Jurkat, Clone E6-1 (cell line): ENCODE results near the gene TCEA2.
A peak's percentile ranks its signal among the peaks of the same experiment; 100 is the strongest.

Source experiments
- DNase-seq: peaks from one replicate; pipeline ENCODE4 v3.0.0-alpha.2; 2011; ENCODE audit warnings: low read depth, low spot score
- H3K4me3 ChIP-seq: 2 replicates; pipeline ENCODE4 v1.5.1; 2011; ENCODE audit warnings: mild to moderate bottlenecking, low read length, control low read depth, moderate library complexity

Gene TCEA2

GRCh38 chr20:64033981-64034493, 29.0 kb upstream of the TCEA2 start:
- no peak for DNase-seq
- no peak overlapping the region for H3K4me3 ChIP-seq

GRCh38 chr20:64035066-64035932, 27.7 kb upstream of the TCEA2 start:
- DNase-seq: no peak
- no peak overlapping the region for H3K4me3 ChIP-seq

GRCh38 chr20:64035933-64036345, 27.1 kb upstream of the TCEA2 start, which contains the start of gene C20orf204:
C20orf204 (plus strand) TSS chr20:64036182; CDS start chr20:64036324, 142 bp downstream.
- no peak for DNase-seq
- H3K4me3 ChIP-seq: no peak within 1 kb of the TSS

- no peak for DNase-seq
These were observed 26.4 kb upstream of the TCEA2 start for GRCh38 chr20:64036346-64037198.

GRCh38 chr20:64037199-64037497, 25.9 kb upstream of the TCEA2 start:
- H3K4me3 ChIP-seq: no peak overlapping the region
- DNase-seq: no peak

More at GRCh38 chr20:64036346-64037198, 26.4 kb upstream of the TCEA2 start:
- no peak overlapping the region for H3K4me3 ChIP-seq

GRCh38 chr20:64037498-64038213, 25.3 kb upstream of the TCEA2 start:
- no peak overlapping the region for H3K4me3 ChIP-seq
- no peak for DNase-seq

GRCh38 chr20:64038224-64038564, 24.8 kb upstream of the TCEA2 start:
- H3K4me3 ChIP-seq: no peak overlapping the region; the same call in 1 of the 2 replicates
- no peak for DNase-seq

- H3K4me3 ChIP-seq: peak overlapping the region; percentile 51
- DNase-seq: peak; percentile 63
These were observed 24.3 kb upstream of the TCEA2 start for GRCh38 chr20:64038565-64039292.

GRCh38 chr20:64039293-64040160, 23.5 kb upstream of the TCEA2 start:
- H3K4me3 ChIP-seq: peak overlapping the region; percentile 51
- no peak for DNase-seq

GRCh38 chr20:64040231-64041039, 22.6 kb upstream of the TCEA2 start:
- H3K4me3 ChIP-seq: no peak overlapping the region
- DNase-seq: no peak

- peak overlapping the region; percentile 59; the same call in 1 of the 2 replicates for H3K4me3 ChIP-seq
- DNase-seq: no peak
These were observed 21.8 kb upstream of the TCEA2 start for GRCh38 chr20:64041040-64041780.

- H3K4me3 ChIP-seq: peak overlapping the region; percentile 59
- no peak for DNase-seq
These were observed 21.3 kb upstream of the TCEA2 start for GRCh38 chr20:64041781-64042053.

GRCh38 chr20:64042054-64042781, 20.8 kb upstream of the TCEA2 start:
- DNase-seq: no peak
- H3K4me3 ChIP-seq: peak overlapping the region; percentile 59

GRCh38 chr20:64043768-64044167, 19.2 kb upstream of the TCEA2 start:
- no peak for DNase-seq
- no peak overlapping the region for H3K4me3 ChIP-seq

GRCh38 chr20:64044484-64045247, 18.3 kb upstream of the TCEA2 start:
- no peak overlapping the region for H3K4me3 ChIP-seq
- no peak for DNase-seq
